ENCODE results near the gene IL12B.

Gene IL12B

DNA sequence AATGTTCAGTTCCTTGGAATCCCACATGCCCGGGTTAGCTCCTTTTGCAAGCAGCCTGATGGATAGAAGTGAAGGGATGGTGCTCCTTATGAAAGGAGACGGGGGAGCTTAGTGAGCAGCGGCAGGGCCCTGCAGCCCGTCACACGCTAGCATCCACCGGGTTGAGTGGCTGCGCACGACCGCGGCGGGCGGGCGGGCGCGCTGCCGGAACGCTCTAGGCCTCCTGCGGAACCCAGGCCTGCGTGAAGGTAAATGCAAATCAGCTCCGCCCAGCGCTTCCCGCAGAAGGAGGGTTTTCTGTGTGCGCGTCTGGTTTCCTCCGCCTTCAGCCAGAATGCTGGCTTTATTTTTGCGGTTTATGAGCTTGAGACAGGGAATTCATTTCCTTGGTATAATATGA lies 19.8 kb downstream of the IL12B start:
- no peaks in the 10 kb centered on the region for H3K36me3 ChIP-seq (ENCODE audit: insufficient read depth, low read length)
- no peaks in the 10 kb centered on the region for H4K20me1 ChIP-seq (ENCODE audit: insufficient read depth, low read length)
- TF ChIP-seq, protein P1, sequence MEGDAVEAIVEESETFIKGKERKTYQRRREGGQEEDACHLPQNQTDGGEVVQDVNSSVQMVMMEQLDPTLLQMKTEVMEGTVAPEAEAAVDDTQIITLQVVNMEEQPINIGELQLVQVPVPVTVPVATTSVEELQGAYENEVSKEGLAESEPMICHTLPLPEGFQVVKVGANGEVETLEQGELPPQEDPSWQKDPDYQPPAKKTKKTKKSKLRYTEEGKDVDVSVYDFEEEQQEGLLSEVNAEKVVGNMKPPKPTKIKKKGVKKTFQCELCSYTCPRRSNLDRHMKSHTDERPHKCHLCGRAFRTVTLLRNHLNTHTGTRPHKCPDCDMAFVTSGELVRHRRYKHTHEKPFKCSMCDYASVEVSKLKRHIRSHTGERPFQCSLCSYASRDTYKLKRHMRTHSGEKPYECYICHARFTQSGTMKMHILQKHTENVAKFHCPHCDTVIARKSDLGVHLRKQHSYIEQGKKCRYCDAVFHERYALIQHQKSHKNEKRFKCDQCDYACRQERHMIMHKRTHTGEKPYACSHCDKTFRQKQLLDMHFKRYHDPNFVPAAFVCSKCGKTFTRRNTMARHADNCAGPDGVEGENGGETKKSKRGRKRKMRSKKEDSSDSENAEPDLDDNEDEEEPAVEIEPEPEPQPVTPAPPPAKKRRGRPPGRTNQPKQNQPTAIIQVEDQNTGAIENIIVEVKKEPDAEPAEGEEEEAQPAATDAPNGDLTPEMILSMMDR (IDR thresholded peaks at IDR 0.05; ENCODE audit: low read length), result no peak
- no peak for TF ChIP-seq EZH2 (IDR thresholded peaks at IDR 0.05; ENCODE audit: borderline replicate concordance, low read length)
- peak overlapping the region; percentile 43 for H3K4me2 ChIP-seq (ENCODE audit: low read length)
- no peak overlapping the region for H2AFZ ChIP-seq (ENCODE audit: low read length)
- no peaks in the 10 kb centered on the region for H3K27me3 ChIP-seq (ENCODE audit: insufficient read depth, low read length)
- H3K27ac ChIP-seq (ENCODE audit: low read depth, low read length, poor library complexity, severe bottlenecking), result no peak overlapping the region
- no peaks in the 10 kb centered on the region for H3K9me3 ChIP-seq (ENCODE audit: low read length)
- peak overlapping the region; percentile 29 for H3K4me3 ChIP-seq (ENCODE audit: low read depth, low read length, poor library complexity, severe bottlenecking)
- no peak overlapping the region; the same call in 1 of the 2 replicates for H3K9ac ChIP-seq (ENCODE audit: low read length)
- no peaks in the 10 kb centered on the region for H3K9me2 ChIP-seq (ENCODE audit: low read depth, low read length)
- H3K4me1 ChIP-seq (ENCODE audit: insufficient read depth, low read length, severe bottlenecking), result peaks cover 11% of the 10 kb centered on the region
- no peaks in the 10 kb centered on the region for H3F3A ChIP-seq (ENCODE audit: insufficient read depth, low read length)
- H3K79me2 ChIP-seq (ENCODE audit: insufficient read depth, low read length), result no peaks in the 10 kb centered on the region

DNA sequence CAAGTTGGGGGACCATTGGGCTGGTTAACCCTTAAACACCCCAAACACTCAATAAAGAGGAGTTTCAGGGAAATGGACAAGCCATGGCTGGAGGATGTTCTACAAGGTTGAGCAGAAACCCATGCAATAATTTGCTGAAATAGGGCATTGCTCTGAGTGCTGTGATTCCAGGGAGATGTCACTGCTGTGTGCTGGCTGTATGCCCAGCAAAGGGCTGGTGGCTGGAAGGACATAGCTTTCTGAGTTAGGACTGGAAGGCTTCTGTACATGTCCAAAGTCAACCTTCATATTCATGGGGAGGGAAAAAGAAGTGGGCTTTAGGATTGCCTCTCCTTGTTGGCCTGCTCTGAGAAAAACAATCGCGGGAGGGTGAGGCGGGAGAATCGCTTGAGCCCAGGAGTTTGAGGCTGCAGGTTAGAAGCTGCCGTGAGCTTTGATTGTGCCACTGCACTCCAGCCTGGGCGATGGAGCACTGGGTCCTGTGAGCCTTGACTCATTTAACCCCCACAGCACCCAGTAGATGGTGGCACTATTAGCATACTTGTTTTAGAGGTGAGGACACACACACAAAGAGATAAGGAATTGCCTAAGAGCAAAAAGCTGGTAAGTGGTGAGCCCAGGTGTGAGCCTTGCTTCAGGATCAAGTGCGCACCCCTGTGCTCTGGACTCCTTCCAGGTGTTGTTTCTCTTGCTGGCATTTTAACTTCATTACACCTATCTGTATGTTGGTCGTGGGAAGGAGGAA lies 20.4 kb downstream of the IL12B start:
- H3K27me3 ChIP-seq (ENCODE audit: insufficient read depth, low read length), result no peaks in the 10 kb centered on the region
- TF ChIP-seq EZH2 (IDR thresholded peaks at IDR 0.05; ENCODE audit: borderline replicate concordance, low read length), result no peak
- TF ChIP-seq, protein P1 (IDR thresholded peaks at IDR 0.05; ENCODE audit: low read length), result no peak
- H3K4me3 ChIP-seq (ENCODE audit: low read depth, low read length, poor library complexity, severe bottlenecking), result peak overlapping the region; percentile 29
- no peaks in the 10 kb centered on the region for H3K9me3 ChIP-seq (ENCODE audit: low read length)
- H2AFZ ChIP-seq (ENCODE audit: low read length), result no peak overlapping the region
- no peaks in the 10 kb centered on the region for H3F3A ChIP-seq (ENCODE audit: insufficient read depth, low read length)
- H3K4me1 ChIP-seq (ENCODE audit: insufficient read depth, low read length, severe bottlenecking), result peaks cover 11% of the 10 kb centered on the region
- no peaks in the 10 kb centered on the region for H3K9me2 ChIP-seq (ENCODE audit: low read depth, low read length)
- peak overlapping the region; percentile 43; the same call in 1 of the 2 replicates for H3K4me2 ChIP-seq (ENCODE audit: low read length)
- no peaks in the 10 kb centered on the region for H4K20me1 ChIP-seq (ENCODE audit: insufficient read depth, low read length)
- no peaks in the 10 kb centered on the region for H3K36me3 ChIP-seq (ENCODE audit: insufficient read depth, low read length)
- no peaks in the 10 kb centered on the region for H3K79me2 ChIP-seq (ENCODE audit: insufficient read depth, low read length)
- H3K9ac ChIP-seq (ENCODE audit: low read length), result no peak overlapping the region; the same call in 1 of the 2 replicates
- H3K27ac ChIP-seq (ENCODE audit: low read depth, low read length, poor library complexity, severe bottlenecking), result no peak overlapping the region

DNA sequence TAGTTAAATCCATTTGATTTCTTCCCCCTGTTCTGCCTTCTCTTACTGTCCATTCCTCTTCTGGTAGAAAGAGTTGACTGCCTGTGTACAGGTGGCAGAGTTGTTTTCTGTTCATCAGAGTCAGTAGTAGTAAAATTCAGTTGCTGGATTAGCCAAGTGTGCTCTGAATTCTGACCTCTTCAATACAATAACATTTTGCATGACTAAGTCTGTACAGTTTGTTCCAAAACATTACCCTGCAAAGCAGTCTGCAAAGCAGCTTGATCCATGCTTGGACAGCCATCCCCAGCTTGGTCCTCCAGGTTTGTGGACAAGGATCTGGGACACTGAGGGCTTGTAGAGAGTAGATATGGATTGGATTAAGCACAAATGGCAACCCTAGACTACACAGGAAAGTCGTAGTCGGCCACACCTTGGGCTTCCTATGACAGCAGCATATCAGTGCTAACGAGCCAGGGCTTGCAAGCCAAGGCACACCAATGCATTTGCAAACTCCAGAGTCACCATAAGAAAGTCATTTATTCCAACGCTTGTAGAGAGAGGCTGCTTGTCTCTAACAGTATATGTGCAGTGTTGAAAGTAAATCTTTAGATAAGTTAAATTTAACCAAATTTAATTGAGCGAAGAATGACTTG lies 25.2 kb downstream of the IL12B start:
- Histone ChIP-seq H3K27ac (ENCODE audit: low read depth, low read length, poor library complexity, severe bottlenecking) (no peak overlapping the region), H3K9ac (ENCODE audit: low read length) (no peak overlapping the region), H3K36me3 (ENCODE audit: insufficient read depth, low read length) (no peaks in the 10 kb centered on the region), H3K9me2 (ENCODE audit: low read depth, low read length) (no peaks in the 10 kb centered on the region), H3K4me3 (ENCODE audit: low read depth, low read length, poor library complexity, severe bottlenecking) (no peak overlapping the region), H2AFZ (ENCODE audit: low read length) (no peak overlapping the region), H3K9me3 (ENCODE audit: low read length) (peaks cover 17% of the 10 kb centered on the region), H3F3A (ENCODE audit: insufficient read depth, low read length) (no peaks in the 10 kb centered on the region), H3K79me2 (ENCODE audit: insufficient read depth, low read length) (no peaks in the 10 kb centered on the region), H3K27me3 (ENCODE audit: insufficient read depth, low read length) (no peaks in the 10 kb centered on the region), H3K4me2 (ENCODE audit: low read length) (no peak overlapping the region), H4K20me1 (ENCODE audit: insufficient read depth, low read length) (no peaks in the 10 kb centered on the region), H3K4me1 (ENCODE audit: insufficient read depth, low read length, severe bottlenecking) (peaks cover under 1% of the 10 kb centered on the region)
- TF ChIP-seq, protein P1 (IDR thresholded peaks at IDR 0.05; ENCODE audit: low read length), result no peak
- TF ChIP-seq EZH2 (IDR thresholded peaks at IDR 0.05; ENCODE audit: borderline replicate concordance, low read length), result no peak
